T-helper 1 cell treated with Interleukin-12 subunit alpha and Interleukin-12 subunit beta and Interleukin-4 antibody, amounts not matched to agents 30 μg/mL and 1 μg/mL, for 36 hours (primary cell): ENCODE results near the gene SGO2.
"Not testable (repeated sequence)": the region's sequence is repeated elsewhere in the genome, so short reads cannot be mapped to it uniquely, and the experiment has no call there.

Source experiments
- H3K27ac Mint-ChIP-seq: one replicate; pipeline ENCODE4 v1.8.0; 2021; ENCODE audit warnings: mild to moderate bottlenecking, mixed read lengths
- H3K27me3 Mint-ChIP-seq: one replicate; pipeline ENCODE4 v1.8.0; 2021; ENCODE audit warnings: low read depth, mixed read lengths
- H3K36me3 Mint-ChIP-seq: one replicate; pipeline ENCODE4 v1.8.0; 2021; ENCODE audit warnings: low read depth, mixed read lengths
- H3K4me1 Mint-ChIP-seq: one replicate; pipeline ENCODE4 v1.8.0; 2021; ENCODE audit warnings: low read depth, mixed read lengths
- H3K4me3 Mint-ChIP-seq: one replicate; pipeline ENCODE4 v1.8.0; 2021; ENCODE audit warnings: mild to moderate bottlenecking, moderate library complexity, mixed read lengths
- H3K9me3 Mint-ChIP-seq: one replicate; pipeline ENCODE4 v1.8.0; 2021; ENCODE audit warnings: mixed read lengths

The SGO2 gene

DNA sequence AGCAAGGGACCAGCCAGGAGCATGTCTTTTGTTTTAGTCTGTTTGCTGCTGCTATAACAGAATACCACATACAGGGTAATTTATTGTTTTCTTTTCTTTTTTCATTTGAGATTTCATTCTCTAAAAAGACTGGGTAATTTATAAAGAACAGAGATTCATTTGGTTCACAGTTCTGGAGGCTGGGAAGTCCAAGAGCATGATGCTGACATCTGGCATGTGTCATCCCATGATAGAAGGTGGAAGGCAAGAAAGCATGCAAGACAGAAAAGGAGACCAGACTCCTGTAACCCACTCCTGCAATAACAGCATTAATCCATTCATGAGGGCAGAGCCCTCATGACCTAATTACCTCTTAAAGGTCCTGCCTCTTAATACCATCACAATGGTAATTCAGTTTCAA lies 14.8 kb downstream of the SGO2 start:
- Mint-ChIP-seq H3K4me1 (no peaks in the 10 kb centered on the region), H3K36me3 (peaks cover 60% of the 10 kb centered on the region), H3K4me3 (no peak overlapping the region), H3K27ac (no peak overlapping the region), H3K9me3 (peaks cover 29% of the 10 kb centered on the region), H3K27me3 (no peaks in the 10 kb centered on the region)

GRCh38 chr2:200566596-200566995 lies 40.6 kb downstream of the SGO2 start:
- H3K4me1 Mint-ChIP-seq, H3K27ac Mint-ChIP-seq, H3K9me3 Mint-ChIP-seq, H3K4me3 Mint-ChIP-seq, H3K27me3 Mint-ChIP-seq: not testable (repeated sequence)
- H3K36me3 Mint-ChIP-seq, result peaks cover 32% of the 10 kb centered on the region

- H3K27ac Mint-ChIP-seq, result no peak overlapping the region
- H3K4me3 Mint-ChIP-seq, result no peak overlapping the region
- H3K4me1 Mint-ChIP-seq, result peaks cover 5% of the 10 kb centered on the region
- peaks cover 36% of the 10 kb centered on the region for H3K36me3 Mint-ChIP-seq
- H3K27me3 Mint-ChIP-seq, result no peaks in the 10 kb centered on the region
- H3K9me3 Mint-ChIP-seq, result no peaks in the 10 kb centered on the region
Observed at GRCh38 chr2:200567932-200568331, 41.9 kb downstream of the SGO2 start.

DNA sequence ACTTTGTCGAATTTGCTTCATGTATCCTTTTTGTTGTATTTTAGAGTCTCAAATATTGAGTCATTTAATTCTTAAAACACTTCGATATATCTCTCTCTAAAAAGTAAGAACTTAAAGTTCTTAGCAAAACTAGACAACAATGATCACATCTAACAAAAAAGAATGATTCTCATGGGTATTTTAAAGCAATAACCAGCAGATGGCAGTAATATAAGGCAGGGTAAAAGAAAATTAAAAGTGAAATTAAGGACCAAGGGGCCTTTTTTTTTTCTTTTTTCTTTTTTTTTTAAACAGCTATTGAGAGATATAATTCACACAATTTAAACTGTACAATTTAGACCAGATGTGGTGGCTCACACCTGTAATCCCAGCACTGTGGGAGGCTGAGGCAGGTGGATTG lies 50.0 kb downstream of the SGO2 start:
- Mint-ChIP-seq H3K4me3 (no peak overlapping the region), H3K36me3 (peaks cover 32% of the 10 kb centered on the region), H3K27ac (no peak overlapping the region), H3K27me3 (no peaks in the 10 kb centered on the region), H3K9me3 (no peaks in the 10 kb centered on the region), H3K4me1 (peaks cover 8% of the 10 kb centered on the region)

- Mint-ChIP-seq H3K9me3 (no peaks in the 10 kb centered on the region), H3K4me3 (no peak overlapping the region), H3K36me3 (peaks cover 23% of the 10 kb centered on the region), H3K27ac (no peak overlapping the region), H3K4me1 (peaks cover 8% of the 10 kb centered on the region), H3K27me3 (no peaks in the 10 kb centered on the region)
Observed at GRCh38 chr2:200577027-200577426, 51.0 kb downstream of the SGO2 start.

GRCh38 chr2:200578778-200579177 lies 52.8 kb downstream of the SGO2 start:
- peaks cover 8% of the 10 kb centered on the region for H3K4me1 Mint-ChIP-seq
- peaks cover 22% of the 10 kb centered on the region for H3K36me3 Mint-ChIP-seq
- H3K27ac Mint-ChIP-seq, result no peak overlapping the region
- no peaks in the 10 kb centered on the region for H3K27me3 Mint-ChIP-seq
- no peaks in the 10 kb centered on the region for H3K9me3 Mint-ChIP-seq
- H3K4me3 Mint-ChIP-seq, result no peak overlapping the region

- Mint-ChIP-seq H3K27ac (no peak overlapping the region), H3K27me3 (peaks cover 4% of the 10 kb centered on the region), H3K4me1 (peaks cover 7% of the 10 kb centered on the region), H3K9me3 (no peaks in the 10 kb centered on the region), H3K36me3 (peaks cover 13% of the 10 kb centered on the region), H3K4me3 (no peak overlapping the region)
Observed at GRCh38 chr2:200584639-200585038, 58.6 kb downstream of the SGO2 start.

DNA sequence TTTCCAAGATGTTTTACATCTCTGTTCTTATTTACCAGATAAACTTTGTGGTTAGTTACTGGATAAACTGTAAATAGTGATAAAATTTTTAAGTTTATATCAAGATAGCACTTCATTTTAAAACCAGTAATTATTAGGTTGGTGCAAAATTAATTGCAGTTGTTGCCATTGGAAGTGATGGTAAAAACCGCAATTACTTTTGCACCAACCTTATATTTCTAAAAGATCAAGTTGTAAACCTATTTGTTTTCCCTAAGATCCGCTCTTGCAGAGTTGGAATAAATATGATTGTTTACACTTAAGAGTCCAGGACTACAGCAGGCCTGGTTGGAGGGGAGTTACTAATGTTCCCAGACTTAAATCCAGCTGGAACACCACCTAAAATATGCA lies 59.3 kb downstream of the SGO2 start:
- peaks cover 4% of the 10 kb centered on the region for H3K27me3 Mint-ChIP-seq
- no peak overlapping the region for H3K27ac Mint-ChIP-seq
- H3K4me3 Mint-ChIP-seq, result peak overlapping the region; percentile 68
- no peaks in the 10 kb centered on the region for H3K9me3 Mint-ChIP-seq
- peaks cover 7% of the 10 kb centered on the region for H3K4me1 Mint-ChIP-seq
- H3K36me3 Mint-ChIP-seq, result peaks cover 13% of the 10 kb centered on the region

DNA sequence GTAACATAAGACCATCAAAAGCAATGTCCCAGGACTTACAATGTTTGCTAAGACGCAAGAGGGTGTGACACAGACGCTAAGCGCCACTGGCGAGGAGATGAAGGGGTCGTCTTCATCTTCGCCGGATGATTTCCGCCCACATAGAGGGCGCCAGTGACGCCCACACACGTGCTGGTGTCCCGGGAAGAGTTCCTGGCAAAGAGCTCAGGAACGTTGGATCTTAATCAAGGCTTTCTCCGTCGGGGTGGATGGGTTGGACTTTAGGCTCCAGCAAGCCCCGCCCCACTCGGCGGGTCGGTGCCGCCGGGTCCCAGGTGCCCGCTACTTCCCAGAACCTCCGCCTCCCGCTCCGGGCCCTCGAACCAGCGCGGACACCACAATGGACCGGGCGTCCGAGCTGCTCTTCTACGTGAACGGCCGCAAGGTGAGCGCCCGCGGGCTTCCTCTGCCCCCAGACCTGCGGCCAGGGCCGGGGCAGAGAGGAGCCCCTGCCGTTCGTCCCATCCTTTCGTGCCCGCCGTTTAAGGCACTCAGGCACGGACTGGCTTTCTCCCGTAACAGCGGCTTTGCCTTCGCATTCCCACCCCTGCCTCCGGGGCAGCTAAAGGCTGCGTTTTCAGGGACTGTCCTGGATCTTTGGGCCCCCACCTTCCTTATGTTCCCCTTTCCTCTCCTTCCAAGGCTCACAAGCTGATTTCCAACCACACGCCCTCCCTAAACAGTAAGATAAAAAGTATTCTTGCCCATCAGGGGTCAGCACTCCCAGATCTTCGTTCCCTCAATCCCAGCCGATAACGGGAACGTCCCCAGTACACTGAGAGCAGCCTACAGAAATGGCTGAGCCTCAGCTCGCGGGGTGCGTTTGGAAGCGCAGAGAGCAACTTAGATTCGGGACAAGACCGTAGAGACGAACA lies 60.0 kb downstream of the SGO2 start, which contains the start of gene AOX1:
TSS of gene AOX1 (plus strand) at position 285 of the 914 bp plus-strand sequence. CDS start at position 380, 95 bp downstream.
- Mint-ChIP-seq H3K36me3 (peaks cover 13% of the 10 kb centered on the region), H3K4me1 (peaks cover 7% of the 10 kb centered on the region), H3K27me3 (peaks cover 4% of the 10 kb centered on the region), H3K9me3 (no peaks in the 10 kb centered on the region), H3K4me3 (peak within 1 kb of the TSS; percentile 68), H3K27ac (no peak within 1 kb of the TSS)

- H3K4me3 Mint-ChIP-seq, result peak overlapping the region; percentile 55
- H3K27me3 Mint-ChIP-seq, result peaks cover 5% of the 10 kb centered on the region
- peaks cover 13% of the 10 kb centered on the region for H3K36me3 Mint-ChIP-seq
- peaks cover 7% of the 10 kb centered on the region for H3K4me1 Mint-ChIP-seq
- no peak overlapping the region for H3K27ac Mint-ChIP-seq
- H3K9me3 Mint-ChIP-seq, result no peaks in the 10 kb centered on the region
Observed at GRCh38 chr2:200586644-200586975, 60.6 kb downstream of the SGO2 start.

- H3K27me3 Mint-ChIP-seq, result peaks cover 10% of the 10 kb centered on the region
- no peak overlapping the region for H3K27ac Mint-ChIP-seq
- peaks cover 7% of the 10 kb centered on the region for H3K4me1 Mint-ChIP-seq
- H3K36me3 Mint-ChIP-seq, result peaks cover 13% of the 10 kb centered on the region
- no peaks in the 10 kb centered on the region for H3K9me3 Mint-ChIP-seq
- no peak overlapping the region for H3K4me3 Mint-ChIP-seq
Observed at GRCh38 chr2:200587007-200587616, 61.1 kb downstream of the SGO2 start.

- peaks cover 17% of the 10 kb centered on the region for H3K27me3 Mint-ChIP-seq
- no peak overlapping the region for H3K27ac Mint-ChIP-seq
- peaks cover 7% of the 10 kb centered on the region for H3K4me1 Mint-ChIP-seq
- H3K4me3 Mint-ChIP-seq, result no peak overlapping the region
- H3K9me3 Mint-ChIP-seq, result no peaks in the 10 kb centered on the region
- peaks cover 11% of the 10 kb centered on the region for H3K36me3 Mint-ChIP-seq
Observed at GRCh38 chr2:200588076-200588678, 62.2 kb downstream of the SGO2 start.

- Mint-ChIP-seq H3K4me1 (peaks cover 7% of the 10 kb centered on the region), H3K27ac (no peak overlapping the region), H3K27me3 (peaks cover 20% of the 10 kb centered on the region), H3K36me3 (no peaks in the 10 kb centered on the region), H3K9me3 (no peaks in the 10 kb centered on the region), H3K4me3 (no peak overlapping the region)
Observed at GRCh38 chr2:200590090-200590489, 64.1 kb downstream of the SGO2 start.

- Mint-ChIP-seq H3K36me3 (no peaks in the 10 kb centered on the region), H3K4me3 (no peak overlapping the region), H3K9me3 (no peaks in the 10 kb centered on the region), H3K27me3 (peaks cover 23% of the 10 kb centered on the region), H3K27ac (no peak overlapping the region), H3K4me1 (peaks cover 1% of the 10 kb centered on the region)
Observed at GRCh38 chr2:200591308-200591707, 65.3 kb downstream of the SGO2 start.
